GM18517 (cell line): ENCODE measurements around the gene RFX8.
"Not testable (repeated sequence)": the region's sequence is repeated elsewhere in the genome, so short reads cannot be mapped to it uniquely, and the experiment has no call there.

Source experiments
- ATAC-seq: cut with Tn5 transposase; IDR thresholded peaks from one replicate; pipeline ENCODE4 v1.9.1; 2021; ENCODE audit warnings: mild to moderate bottlenecking, moderate library complexity; ENCODE audit not compliant: unreplicated experiment

The RFX8 gene

DNA sequence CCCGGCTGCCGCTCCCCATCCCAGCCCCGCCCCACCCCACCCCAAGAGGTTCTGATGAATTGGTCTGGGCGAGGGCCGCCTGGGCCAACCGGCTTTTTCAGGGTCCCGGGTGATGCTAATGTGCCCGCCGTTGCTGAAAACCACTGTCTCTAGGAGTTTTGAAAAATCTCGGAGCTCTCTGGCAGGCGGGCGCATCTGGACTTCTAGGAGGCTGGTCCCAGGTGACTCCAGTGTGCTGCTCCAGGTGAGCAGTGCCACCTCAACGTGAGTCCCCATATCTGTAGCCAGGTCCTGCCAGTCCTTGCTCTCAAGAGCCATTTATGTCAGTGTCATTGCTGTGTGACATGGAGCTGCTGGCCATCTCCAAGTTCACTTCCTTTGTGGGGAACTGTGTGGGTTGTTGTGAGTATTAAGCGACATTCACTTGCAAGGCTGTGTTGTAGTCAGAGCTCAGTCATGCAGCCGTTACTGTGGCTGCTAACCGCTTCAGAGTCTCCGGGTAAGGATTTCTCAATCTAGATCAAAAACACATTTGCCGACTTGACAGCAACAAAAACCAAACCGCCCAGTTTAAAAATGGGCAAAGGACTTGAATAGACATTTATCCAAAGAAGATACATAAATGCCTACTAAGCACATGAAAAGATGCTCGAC lies at the start of gene RFX8:
Gene RFX8, minus strand, starts transcription at position 382 of the 654 bp plus-strand sequence. CDS start 8,264 bp downstream, outside the sequence.
- ATAC-seq: no peak

DNA sequence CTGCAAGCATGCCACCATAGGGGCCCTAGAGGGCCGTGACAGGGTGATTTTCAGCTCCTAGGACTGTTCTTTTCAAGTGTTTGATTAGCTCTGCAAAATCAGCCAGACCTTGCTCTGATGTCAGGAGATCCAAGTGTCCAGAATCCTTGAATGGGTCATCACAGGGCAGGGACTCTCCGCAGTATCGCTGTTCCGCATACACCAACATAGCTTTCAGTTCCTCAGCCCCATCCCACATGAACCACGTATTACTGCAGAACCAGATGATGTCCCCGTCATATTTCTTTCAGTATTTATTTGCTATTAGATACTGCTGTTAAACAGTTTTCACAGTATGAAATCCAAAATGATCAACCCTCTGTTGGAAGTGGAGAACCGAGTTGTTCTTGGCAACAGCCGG lies 46.6 kb upstream of the RFX8 start:
- ATAC-seq: no peak

DNA sequence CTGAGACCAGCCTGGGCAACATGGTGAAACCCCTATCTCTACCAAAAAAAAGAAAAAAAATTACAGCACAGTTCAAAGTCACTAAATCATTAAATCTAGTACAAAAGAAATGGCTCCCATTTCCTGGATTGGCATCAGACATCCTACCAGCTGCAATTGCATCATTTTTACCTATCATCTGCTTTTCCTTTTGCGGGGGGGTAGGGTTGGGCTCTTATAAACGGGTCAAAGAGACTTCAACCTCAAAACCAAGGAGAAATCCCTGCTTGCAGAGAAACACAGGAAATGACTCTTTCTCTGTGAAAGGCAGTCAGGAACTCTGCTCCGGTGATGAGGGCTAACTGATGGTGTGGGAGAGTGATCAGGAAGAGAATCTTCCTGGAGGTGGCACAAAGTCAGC lies 45.3 kb upstream of the RFX8 start:
- ATAC-seq: no peak

DNA sequence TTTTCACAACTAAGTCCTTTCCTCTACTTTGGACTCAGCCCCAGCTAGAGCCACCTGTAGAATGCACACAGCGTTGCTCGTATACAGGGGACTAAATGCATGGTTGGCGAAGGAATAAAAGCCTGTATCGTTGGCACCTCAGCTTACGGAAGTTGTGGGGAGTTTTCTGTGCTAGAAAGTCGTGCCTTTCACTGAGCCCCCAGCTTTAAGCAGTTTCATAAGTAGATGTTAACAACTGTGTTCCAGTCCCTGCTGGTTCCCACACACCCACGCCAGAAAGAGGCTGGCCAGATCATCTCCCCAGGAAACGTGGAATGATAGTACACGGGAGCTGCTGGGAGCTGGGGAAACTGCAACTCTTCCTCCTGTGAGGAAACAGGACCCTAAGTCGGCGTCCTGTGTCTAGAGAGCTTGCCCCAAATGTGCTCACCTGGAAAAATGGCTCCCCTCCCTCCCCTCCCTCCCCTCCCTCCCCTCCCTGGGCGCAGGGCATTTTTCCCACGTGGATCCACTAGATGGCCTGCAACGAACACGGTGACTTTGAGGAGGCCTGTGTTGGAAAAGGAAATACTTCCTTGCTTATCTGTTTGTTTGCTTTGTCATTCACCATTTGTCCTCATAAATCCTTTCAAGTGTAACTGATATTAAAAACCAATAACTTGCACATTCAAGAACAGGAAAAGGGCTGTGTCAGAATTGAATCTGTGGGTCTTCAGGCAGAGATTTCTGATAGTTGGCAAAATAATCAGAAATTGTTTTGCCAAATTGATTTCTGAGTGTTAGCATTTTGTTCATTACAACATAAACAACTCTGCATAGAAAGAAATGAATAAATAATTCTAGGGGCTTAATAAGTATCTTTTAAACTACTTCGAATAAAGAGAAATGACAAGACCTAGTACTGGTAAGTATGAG lies 43.9 kb upstream of the RFX8 start:
- ATAC-seq: no peak

DNA sequence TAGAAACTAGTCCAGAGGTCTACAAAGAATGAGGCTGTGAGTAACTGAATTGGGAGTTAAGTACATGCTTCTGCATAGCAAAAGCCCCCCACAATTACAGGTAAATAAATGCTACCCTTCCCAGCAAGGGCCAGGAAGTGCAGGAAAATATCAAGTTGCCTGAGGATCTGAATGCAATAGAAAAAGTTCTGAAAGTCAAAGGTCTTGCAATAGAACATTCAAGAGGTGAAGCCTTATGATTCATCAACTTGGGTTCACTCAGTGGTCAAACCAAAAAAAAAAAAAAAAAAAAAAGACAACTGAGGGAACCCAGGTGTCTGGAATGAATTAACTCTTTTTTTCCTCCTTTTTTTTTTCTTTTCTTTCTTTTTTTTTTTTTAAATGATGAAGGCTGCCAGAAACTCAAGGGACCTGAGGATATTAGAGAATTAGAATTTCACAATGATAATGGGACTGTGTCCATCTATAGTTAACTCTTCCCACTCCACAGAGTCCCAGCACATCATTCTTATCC lies 42.9 kb upstream of the RFX8 start:
- no peak for ATAC-seq

DNA sequence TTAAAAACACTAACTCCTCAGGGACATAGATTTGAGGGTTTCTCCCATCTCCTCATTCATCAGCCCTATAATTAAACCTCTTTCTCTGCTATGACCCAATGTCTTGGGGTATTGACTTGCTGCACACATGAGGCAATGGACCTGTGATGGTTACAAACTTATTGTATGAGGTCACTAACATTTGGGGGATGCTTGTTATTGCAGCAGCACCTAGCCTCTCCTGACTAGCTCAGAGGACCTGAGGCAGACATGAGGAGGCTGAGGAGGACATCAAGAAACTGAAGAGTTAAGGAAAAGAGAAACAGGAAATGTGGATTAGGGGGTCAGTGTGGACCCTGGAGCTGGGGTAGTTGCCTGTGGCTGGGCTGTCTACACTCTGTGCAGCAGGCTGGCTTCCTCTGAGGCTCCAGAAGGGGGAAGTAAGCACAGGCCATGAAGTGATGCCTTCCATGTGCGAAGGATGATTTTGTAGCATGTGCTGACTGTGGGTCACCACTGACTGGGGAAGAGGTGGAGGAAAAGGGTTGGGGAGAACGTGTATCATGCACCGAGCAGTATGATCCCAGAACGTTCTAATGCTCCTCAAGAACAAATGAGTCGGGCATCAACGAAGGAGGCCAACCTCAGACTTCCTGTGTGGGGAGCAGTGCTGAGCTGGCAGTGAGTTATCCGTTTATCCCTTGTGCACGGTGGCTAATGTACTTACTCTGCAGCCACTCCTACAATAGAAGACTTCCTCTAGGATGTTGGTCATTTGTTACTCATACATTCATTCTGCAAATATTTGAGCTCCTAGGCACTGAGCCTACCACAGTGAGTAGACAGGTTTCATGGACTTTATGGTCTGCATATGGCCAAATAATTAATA lies 42.1 kb upstream of the RFX8 start:
- ATAC-seq: no peak

DNA sequence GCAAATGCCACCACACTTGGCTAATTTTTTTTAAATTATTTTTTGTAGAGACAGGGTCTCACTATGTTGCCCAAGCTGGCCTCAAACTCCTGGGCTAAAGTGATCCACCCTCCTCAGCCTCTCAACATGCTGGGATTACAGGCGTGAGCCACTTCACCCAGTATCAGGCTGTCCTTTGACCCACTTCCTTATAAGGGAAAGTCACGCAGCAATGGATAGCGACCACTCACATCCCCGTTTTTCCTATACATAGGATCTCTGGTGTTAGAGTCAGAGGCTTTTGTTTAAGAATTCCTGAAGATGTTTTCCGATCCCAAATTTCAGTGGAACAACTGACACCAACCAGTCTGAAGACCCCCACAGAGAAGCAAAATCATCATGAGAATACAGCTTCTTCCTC lies 41.4 kb upstream of the RFX8 start:
- ATAC-seq: no peak

DNA sequence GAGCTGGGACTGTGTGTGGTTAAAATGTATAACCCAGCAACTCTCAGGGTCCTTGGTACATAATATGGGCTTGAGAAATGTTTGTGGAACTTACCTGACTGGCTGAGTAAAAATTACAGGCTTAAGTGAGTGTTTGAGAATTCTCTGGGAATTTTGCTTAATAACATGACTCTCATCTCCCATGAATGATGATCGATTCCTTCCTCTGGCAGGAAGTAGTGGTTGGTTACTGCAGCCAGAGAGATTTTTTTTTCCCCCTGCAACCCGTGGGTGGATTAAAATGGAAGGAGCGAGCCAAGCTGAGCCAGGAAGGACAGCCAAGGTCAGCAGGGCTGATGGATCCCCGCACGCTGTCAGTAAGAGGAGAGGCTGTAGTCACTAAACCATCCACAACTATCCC lies 40.6 kb upstream of the RFX8 start:
- no peak for ATAC-seq

DNA sequence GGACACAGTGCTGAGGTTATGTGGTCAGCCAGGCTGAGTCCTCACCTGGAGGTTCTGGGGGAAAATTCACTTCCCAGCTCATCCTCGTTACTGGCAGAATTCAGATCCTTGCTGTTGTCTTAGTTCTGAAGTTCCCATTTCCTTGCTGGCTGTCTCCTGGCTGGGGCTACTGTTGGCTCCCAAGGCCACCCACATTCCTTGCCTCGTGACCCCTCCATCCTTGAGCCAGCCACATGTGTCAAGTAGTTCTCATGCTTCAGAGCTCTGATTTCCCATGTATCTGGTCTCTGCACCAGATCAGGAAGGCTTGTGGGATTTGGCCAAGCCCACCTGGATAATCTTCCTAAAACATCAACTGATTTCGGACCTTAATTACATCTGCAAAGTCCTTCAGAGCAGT lies 38.1 kb upstream of the RFX8 start:
- ATAC-seq: no peak

DNA sequence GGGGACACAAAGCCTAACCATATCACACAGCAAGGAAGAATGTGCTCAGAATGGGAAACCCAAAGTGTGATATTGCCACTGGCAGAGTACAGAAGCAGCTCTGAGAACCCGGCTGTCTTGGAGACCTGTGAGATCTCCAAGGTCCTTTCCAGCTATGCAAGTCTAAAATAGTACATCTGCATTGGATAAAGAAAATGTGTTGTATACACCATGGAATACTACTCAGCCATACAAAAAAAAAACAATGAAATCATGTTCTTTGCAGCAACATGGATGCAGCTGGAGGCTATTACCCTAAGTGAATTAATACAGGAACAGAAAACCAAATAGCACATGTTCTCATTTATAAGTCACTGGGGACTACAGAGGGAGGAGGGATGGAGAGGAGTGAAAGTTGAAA lies 36.5 kb upstream of the RFX8 start:
- no peak for ATAC-seq

DNA sequence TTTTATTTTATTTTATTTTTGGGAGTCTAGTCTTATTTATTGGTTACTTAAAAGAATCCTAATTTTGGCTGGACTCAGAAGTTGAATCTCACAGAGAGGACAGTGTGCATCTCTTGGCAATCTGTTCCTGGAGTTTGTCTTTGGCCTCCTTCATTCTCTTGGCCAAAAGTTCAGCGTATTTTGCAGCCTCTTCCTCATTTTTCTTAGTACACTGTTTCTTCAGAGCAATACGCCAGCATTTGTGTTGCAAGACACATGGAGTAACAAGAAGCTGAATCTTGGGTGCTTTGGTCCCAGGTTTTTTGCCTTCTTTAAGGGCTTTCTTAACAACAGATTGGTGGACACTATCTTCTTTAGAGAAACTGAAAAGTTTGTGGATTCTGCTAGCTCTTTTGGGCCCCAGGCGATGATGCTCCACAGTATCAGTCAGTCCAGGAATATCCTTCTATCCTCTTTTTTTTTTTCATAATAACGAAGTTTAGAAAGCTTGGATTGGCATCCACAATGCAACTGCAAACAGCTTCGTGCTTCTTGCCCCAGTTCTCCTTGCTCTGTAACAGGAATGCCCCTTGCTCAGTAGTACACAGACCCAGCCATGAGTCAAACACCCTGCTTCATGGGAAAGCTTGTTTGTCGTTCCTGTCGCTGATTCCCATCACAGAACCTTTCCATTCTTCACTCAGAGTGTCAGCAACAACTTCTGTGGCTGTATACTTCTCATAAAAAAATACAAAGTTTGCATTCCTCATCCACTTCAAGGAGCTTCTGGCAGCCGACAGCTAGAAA lies 34.8 kb upstream of the RFX8 start:
- ATAC-seq: no peak

DNA sequence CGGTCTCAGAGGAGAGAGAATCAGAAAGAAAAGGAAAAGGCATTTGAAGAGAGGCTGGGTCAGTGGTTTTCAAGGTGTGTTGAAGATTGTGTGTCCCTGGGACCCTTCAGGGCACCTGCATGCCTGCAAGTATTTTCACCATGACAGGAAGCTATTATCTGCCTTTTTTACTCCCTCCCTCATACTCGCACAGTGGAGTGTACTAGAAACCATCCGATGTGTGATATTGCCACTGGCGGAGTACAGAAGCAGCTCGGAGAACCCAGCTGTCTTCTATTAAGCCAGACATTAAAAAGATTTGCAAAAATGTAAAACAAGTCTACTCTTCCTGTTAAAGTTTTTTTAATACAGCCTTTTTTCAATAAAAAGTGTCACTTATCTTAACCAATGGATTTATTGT lies 33.7 kb upstream of the RFX8 start:
- ATAC-seq: no peak

DNA sequence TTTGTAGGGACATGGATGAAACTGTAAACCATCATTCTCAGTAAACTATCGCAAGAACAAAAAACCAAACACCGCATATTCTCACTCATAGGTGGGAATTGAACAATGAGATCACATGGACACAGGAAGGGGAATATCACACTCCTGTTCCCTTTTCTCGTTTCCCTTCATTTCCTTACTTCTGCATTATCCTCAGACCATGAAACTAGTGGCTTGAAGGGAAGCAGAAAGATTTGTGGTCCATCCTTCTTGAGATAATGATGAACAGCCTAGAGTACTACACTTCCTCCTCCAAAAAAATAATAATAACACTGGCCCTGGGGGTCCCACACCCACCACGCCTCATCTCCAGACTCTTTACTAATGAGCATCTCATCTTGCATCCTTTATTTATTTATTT lies 30.4 kb upstream of the RFX8 start:
- not testable (repeated sequence) for ATAC-seq

DNA sequence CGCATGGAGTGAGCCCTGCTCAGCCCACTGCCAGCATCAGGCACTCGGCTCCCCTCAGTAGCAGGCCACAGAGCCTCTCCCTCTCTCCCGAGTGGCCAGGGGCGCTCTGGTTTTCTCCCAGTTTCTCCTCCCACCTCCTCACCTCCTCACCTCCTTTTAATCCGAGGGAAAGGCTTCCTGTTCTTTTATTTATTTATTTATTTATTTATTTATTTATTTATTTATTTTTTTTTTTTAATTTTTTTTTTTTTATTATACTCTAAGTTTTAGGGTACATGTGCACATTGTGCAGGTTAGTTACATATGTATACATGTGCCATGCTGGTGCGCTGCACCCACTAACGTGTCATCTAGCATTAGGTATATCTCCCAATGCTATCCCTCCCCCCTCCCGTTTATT lies 29.8 kb upstream of the RFX8 start:
- ATAC-seq: not testable (repeated sequence)

DNA sequence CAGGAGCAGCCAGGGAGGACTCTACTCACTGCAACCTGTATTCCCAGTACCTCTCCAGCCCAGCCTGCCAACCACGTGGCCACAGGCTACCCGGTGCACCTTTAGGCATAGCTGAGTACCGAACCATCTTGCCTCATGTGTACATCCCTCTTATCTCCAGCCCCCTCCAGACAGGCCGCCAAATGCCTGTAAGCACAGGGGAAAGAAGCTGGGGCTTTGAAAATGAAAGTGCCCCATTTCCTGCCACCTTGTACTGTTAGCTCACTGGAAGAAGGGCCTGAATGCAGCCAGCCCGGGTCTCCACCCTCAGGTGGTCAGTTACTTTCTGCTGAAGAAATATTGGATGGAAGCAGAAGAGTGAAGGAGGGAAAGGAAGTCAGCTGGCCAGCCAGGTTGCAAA lies 27.2 kb upstream of the RFX8 start:
- no peak for ATAC-seq

DNA sequence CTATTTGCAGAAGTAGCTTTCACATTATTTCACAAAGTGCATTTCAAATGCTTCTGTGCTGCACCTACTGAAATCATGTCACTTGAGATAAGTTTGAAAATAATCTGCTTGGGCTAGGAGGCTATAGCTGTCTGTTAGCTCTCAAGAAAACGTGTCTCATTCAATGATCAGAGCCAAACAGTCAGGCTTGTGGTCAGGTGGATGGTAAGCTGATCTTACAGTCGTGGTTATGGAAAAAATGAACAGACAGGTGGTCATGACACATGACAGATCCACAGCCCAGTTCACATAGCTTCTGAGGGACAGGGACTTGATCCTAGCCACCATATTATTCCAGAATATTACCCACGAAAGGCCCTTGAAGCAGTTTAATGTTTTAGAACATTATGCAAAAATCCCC lies 26.5 kb upstream of the RFX8 start:
- no peak for ATAC-seq

DNA sequence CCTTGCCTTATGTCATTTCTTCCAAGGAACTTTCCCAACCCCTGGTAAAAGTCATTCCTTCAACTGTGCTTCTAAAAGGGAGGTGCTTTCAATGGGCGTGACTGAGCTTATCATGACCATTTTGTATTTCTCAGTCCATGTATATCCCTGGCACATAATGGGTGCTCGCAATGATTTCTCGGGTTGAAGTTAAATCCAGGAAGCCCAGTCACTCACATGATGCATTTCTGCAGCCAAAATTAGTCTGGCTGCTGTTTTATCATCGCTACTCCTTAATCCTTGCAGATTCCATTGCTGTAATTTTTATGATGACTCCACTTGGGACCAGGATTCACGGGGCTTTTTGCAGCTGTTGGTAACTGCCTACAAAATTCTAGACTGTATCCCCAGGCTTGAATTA lies 25.9 kb upstream of the RFX8 start:
- ATAC-seq: no peak

DNA sequence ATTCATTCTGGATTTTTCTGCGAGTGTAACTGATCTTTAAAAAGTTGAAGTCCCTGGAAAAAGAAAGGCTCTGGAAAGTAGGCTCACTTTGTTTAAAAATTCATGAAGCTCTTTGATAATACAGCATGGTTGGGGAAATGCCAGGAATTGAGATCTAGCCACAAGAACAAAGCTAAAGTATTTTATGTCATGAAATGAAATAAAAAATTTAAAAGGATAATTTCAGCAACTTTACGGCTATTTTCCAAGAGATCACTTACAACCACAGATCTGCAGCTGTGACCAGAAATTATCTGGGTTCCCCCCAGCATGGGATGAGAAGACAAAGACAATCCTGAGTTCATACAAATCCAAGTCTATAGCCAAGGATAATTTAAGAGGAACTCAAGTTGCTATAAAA lies 25.3 kb upstream of the RFX8 start:
- no peak for ATAC-seq

DNA sequence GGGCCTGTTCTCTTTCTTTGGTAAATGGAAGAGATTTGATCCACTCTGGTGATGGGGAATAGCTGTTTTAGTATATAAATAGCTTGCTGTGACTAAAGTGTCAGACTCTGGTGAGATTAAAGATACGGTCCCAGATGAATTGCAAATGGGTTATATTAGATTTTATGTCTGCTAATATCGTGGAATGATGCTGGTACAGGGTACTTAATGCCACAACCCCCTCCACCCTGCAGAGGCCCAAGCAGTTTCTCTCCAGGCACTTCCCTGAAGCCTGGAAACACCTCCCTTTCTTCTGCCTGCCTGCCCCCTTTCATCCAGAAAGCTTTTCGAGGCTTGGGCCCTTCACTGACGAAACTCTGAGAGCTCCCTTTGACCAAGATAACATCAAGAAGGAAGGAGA lies 21.4 kb upstream of the RFX8 start:
- ATAC-seq: no peak

DNA sequence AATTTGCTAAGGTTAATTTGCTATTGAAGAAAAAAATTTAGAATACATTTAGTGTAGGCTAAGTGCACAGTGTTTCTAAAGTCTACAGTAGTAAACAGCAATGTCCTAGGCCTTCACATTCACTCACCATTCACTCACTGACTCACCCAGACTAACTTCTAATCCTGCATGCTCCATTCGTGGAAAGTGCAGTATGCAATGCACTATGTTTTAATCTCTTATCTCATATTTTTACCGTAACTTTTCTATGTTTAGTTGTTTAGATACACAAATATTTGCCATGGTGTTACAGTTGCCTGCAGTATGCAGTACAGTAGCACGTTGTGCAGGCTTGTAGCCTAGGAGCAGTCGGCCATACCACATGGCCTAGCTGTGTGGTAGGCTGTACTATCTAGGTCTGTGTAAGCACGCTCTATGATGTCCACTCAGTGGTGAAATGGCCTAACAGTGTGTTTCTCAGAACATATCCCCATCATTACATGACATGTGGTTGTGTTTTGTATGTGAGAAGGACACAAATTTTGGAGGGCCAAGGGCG lies 18.1 kb upstream of the RFX8 start:
- no peak for ATAC-seq
